GM12874 (cell line): ENCODE data around the gene C4BPB.

Experiments used
- CTCF ChIP-seq: IDR thresholded peaks from 2 replicates; pipeline ENCODE4 v1.5.1; 2011; ENCODE audit warnings: low read depth, mild to moderate bottlenecking, control low read depth, low read length, moderate library complexity; ENCODE audit not compliant: insufficient read depth

C4BPB gene

GRCh38 chr1:207049514-207049913, 39.1 kb upstream of the C4BPB start:
- TF ChIP-seq CTCF: no peak

GRCh38 chr1:207049974-207050391, 38.7 kb upstream of the C4BPB start:
- TF ChIP-seq CTCF: peak; percentile 69

GRCh38 chr1:207050480-207051190, 38.0 kb upstream of the C4BPB start:
- no peak for TF ChIP-seq CTCF

- no peak for TF ChIP-seq CTCF
Measured at GRCh38 chr1:207051191-207051943, 37.3 kb upstream of the C4BPB start, which contains the start of gene YOD1. Gene YOD1 (minus strand): TSS chr1:207051208. CDS start chr1:207051030, 178 bp downstream.

- no peak for TF ChIP-seq CTCF
Measured at GRCh38 chr1:207052911-207053769, 35.5 kb upstream of the C4BPB start, which contains the start of gene PFKFB2. Gene PFKFB2 (plus strand): TSS chr1:207053275. CDS start chr1:207054718, 1,443 bp downstream.

GRCh38 chr1:207054491-207054890, 34.2 kb upstream of the C4BPB start:
- no peak for TF ChIP-seq CTCF

GRCh38 chr1:207055386-207056001, 33.2 kb upstream of the C4BPB start:
- TF ChIP-seq CTCF: no peak
